ENCODE measurements around the gene CDK15. TPM values are rescaled to one million over a fixed set of nuclear protein-coding genes. Genes with fewer than 3 reads are reported as not detected.

Gene CDK15
- total RNA-seq, 1 experiment from 2014 or later = not detected

DNA sequence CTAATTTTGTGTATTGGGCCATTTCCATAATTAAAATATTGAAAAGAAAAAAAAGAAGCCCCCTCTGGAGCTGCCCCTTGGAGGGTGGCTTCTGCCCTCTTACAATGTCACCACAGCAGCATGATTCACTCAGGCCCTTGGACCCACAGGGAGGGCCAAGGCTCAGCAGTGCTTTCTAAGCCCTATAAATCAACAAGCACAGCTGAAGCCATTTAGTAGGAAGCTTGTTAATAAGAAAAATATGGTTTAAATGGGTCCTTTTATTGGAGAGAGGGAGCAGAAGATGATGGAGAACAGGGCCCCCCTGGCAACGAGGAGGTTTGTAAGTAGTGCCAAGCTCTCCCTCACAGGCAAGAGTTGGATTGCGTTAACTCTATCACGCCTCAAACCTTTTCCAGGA lies 119.7 kb downstream of the CDK15 start:
- Mint-ChIP-seq H3K4me3 (no peak overlapping the region), H3K27ac (no peak overlapping the region), H3K27me3 (ENCODE audit: low read depth) (peaks cover 6% of the 10 kb centered on the region), H3K36me3 (peaks cover 4% of the 10 kb centered on the region; the same call in 1 of the 2 replicates), H3K4me1 (peaks cover 45% of the 10 kb centered on the region), H3K9me3 (peaks cover 8% of the 10 kb centered on the region)
- ChIA-PET CTCF (interaction anchor here (1.6 kb wide), 1 partner anchor 65 kb away, joined by 3 read pairs; no protein-coding TSS in a partner anchor), POLR2A (no interaction called here)
- DNase-seq (ENCODE audit: low spot score) (no peak), ATAC-seq (no peak)
- TF ChIP-seq ZNF423 (CRISPR knock-in tag; IDR thresholded peaks at IDR 0.05) = no peak
- TF ChIP-seq, protein P1, sequence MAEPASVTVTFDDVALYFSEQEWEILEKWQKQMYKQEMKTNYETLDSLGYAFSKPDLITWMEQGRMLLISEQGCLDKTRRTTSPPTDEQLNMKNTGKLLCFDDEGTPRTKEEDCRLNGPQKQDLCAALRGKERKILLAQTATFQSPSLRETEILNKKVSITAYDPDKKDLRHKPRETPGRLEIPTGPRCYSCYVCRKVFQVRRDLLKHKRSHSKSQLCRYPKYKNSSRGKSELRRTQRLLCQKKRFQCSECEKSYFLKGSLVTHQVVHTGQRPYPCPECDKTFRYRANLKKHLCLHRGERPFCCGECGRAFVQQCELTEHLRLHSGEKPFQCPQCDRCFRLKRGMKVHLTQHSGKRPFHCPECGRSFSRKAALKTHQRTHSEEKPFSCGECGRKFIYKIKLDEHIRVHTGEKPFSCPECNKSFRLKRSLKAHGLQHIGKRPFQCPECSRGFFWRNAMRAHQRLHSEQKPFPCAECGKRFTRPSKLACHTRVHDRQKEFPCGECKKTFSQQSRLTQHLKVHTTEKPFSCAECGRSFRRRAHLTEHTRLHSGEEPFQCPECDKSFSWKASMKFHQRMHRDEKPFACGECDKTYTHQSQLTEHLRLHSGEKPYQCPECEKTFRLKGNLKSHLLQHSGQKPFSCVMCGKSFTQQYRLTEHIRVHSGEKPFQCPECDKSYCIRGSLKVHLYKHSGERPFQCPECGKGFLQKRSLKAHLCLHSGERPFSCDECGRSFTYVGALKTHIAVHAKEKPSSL (CRISPR knock-in tag; conservative IDR thresholded peaks at IDR 0.05) = no peak
- TF ChIP-seq ZNF263 (CRISPR knock-in tag; IDR thresholded peaks at IDR 0.05; ENCODE audit: low read depth) = no peak

GRCh38 chr2:201928363-201928762 lies 122.0 kb downstream of the CDK15 start:
- Mint-ChIP-seq H3K27ac (no peak overlapping the region), H3K36me3 (no peaks in the 10 kb centered on the region), H3K9me3 (no peaks in the 10 kb centered on the region), H3K4me3 (no peak overlapping the region), H3K27me3 (ENCODE audit: low read depth) (peaks cover 6% of the 10 kb centered on the region), H3K4me1 (peaks cover 47% of the 10 kb centered on the region)
- DNase-seq (ENCODE audit: low spot score) (no peak), ATAC-seq (no peak)
- ChIA-PET CTCF (interaction anchor here (0.6 kb wide), 2 partner anchors 168 to 344 kb away, joined by 4 to 6 read pairs; no protein-coding TSS in a partner anchor), POLR2A (no interaction called here)
- TF ChIP-seq ZNF671 (CRISPR knock-in tag; IDR thresholded peaks at IDR 0.05) = no peak
- TF ChIP-seq, protein P2, sequence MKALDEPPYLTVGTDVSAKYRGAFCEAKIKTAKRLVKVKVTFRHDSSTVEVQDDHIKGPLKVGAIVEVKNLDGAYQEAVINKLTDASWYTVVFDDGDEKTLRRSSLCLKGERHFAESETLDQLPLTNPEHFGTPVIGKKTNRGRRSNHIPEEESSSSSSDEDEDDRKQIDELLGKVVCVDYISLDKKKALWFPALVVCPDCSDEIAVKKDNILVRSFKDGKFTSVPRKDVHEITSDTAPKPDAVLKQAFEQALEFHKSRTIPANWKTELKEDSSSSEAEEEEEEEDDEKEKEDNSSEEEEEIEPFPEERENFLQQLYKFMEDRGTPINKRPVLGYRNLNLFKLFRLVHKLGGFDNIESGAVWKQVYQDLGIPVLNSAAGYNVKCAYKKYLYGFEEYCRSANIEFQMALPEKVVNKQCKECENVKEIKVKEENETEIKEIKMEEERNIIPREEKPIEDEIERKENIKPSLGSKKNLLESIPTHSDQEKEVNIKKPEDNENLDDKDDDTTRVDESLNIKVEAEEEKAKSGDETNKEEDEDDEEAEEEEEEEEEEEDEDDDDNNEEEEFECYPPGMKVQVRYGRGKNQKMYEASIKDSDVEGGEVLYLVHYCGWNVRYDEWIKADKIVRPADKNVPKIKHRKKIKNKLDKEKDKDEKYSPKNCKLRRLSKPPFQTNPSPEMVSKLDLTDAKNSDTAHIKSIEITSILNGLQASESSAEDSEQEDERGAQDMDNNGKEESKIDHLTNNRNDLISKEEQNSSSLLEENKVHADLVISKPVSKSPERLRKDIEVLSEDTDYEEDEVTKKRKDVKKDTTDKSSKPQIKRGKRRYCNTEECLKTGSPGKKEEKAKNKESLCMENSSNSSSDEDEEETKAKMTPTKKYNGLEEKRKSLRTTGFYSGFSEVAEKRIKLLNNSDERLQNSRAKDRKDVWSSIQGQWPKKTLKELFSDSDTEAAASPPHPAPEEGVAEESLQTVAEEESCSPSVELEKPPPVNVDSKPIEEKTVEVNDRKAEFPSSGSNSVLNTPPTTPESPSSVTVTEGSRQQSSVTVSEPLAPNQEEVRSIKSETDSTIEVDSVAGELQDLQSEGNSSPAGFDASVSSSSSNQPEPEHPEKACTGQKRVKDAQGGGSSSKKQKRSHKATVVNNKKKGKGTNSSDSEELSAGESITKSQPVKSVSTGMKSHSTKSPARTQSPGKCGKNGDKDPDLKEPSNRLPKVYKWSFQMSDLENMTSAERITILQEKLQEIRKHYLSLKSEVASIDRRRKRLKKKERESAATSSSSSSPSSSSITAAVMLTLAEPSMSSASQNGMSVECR (CRISPR knock-in tag; IDR thresholded peaks at IDR 0.05; ENCODE audit: borderline replicate concordance) = no peak
- no peak for TF ChIP-seq HMGXB4 (CRISPR knock-in tag; IDR thresholded peaks at IDR 0.05)
- TF ChIP-seq, protein P3, sequence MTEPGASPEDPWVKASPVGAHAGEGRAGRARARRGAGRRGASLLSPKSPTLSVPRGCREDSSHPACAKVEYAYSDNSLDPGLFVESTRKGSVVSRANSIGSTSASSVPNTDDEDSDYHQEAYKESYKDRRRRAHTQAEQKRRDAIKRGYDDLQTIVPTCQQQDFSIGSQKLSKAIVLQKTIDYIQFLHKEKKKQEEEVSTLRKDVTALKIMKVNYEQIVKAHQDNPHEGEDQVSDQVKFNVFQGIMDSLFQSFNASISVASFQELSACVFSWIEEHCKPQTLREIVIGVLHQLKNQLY (CRISPR knock-in tag; IDR thresholded peaks at IDR 0.05) = no peak
- no peak for TF ChIP-seq JUN (CRISPR knock-in tag; IDR thresholded peaks at IDR 0.05)
- TF ChIP-seq ATF2 (CRISPR knock-in tag; IDR thresholded peaks at IDR 0.05; ENCODE audit: borderline replicate concordance, low read depth) = no peak
- TF ChIP-seq, protein P4, sequence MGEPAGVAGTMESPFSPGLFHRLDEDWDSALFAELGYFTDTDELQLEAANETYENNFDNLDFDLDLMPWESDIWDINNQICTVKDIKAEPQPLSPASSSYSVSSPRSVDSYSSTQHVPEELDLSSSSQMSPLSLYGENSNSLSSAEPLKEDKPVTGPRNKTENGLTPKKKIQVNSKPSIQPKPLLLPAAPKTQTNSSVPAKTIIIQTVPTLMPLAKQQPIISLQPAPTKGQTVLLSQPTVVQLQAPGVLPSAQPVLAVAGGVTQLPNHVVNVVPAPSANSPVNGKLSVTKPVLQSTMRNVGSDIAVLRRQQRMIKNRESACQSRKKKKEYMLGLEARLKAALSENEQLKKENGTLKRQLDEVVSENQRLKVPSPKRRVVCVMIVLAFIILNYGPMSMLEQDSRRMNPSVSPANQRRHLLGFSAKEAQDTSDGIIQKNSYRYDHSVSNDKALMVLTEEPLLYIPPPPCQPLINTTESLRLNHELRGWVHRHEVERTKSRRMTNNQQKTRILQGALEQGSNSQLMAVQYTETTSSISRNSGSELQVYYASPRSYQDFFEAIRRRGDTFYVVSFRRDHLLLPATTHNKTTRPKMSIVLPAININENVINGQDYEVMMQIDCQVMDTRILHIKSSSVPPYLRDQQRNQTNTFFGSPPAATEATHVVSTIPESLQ (CRISPR knock-in tag; IDR thresholded peaks at IDR 0.05) = no peak
- no peak for TF ChIP-seq ZNF138 (CRISPR knock-in tag; conservative IDR thresholded peaks at IDR 0.05)
- no peak for TF ChIP-seq GABPB1 (CRISPR knock-in tag; IDR thresholded peaks at IDR 0.05)
- TF ChIP-seq RELA (CRISPR knock-in tag; IDR thresholded peaks at IDR 0.05; ENCODE audit: borderline replicate concordance) = no peak
- TF ChIP-seq ZNF263 (CRISPR knock-in tag; IDR thresholded peaks at IDR 0.05; ENCODE audit: low read depth) = no peak
- TF ChIP-seq MXD4 (CRISPR knock-in tag; IDR thresholded peaks at IDR 0.05; ENCODE audit: borderline replicate concordance) = no peak
- TF ChIP-seq, protein P5, sequence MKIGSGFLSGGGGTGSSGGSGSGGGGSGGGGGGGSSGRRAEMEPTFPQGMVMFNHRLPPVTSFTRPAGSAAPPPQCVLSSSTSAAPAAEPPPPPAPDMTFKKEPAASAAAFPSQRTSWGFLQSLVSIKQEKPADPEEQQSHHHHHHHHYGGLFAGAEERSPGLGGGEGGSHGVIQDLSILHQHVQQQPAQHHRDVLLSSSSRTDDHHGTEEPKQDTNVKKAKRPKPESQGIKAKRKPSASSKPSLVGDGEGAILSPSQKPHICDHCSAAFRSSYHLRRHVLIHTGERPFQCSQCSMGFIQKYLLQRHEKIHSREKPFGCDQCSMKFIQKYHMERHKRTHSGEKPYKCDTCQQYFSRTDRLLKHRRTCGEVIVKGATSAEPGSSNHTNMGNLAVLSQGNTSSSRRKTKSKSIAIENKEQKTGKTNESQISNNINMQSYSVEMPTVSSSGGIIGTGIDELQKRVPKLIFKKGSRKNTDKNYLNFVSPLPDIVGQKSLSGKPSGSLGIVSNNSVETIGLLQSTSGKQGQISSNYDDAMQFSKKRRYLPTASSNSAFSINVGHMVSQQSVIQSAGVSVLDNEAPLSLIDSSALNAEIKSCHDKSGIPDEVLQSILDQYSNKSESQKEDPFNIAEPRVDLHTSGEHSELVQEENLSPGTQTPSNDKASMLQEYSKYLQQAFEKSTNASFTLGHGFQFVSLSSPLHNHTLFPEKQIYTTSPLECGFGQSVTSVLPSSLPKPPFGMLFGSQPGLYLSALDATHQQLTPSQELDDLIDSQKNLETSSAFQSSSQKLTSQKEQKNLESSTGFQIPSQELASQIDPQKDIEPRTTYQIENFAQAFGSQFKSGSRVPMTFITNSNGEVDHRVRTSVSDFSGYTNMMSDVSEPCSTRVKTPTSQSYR (CRISPR knock-in tag; IDR thresholded peaks at IDR 0.05) = no peak
- TF ChIP-seq FOXJ3 (CRISPR knock-in tag; IDR thresholded peaks at IDR 0.05; ENCODE audit: borderline replicate concordance) = no peak
- no peak for TF ChIP-seq CTCF (IDR thresholded peaks at IDR 0.05)

Data from WTC11 (cell line).